Measurements from ENCODE around the gene MYCN. TPM values are rescaled to one million over a fixed set of nuclear protein-coding genes. Genes with fewer than 3 reads are reported as not detected.

Gene MYCN
- total RNA-seq, 2 donors from 2014 or later, result 0.21 to 0.81 TPM

- no peaks in the 10 kb centered on the region for H3K27me3 ChIP-seq (replicated peaks; ENCODE audit: insufficient read depth)
- DNase-seq (ENCODE audit: low spot score) (no peak), ATAC-seq (ENCODE audit: insufficient number of reproducible peaks, low FRiP score, low read depth) (no peak)
- peaks cover 0 to 6% of the 10 kb centered on the region in 2 donors for H3K4me1 ChIP-seq (ENCODE audit: control insufficient read depth in 1 of 2, low read depth in 2 of 2)
- no peaks in the 10 kb centered on the region for H3K9me3 ChIP-seq
- TF ChIP-seq, protein P1, sequence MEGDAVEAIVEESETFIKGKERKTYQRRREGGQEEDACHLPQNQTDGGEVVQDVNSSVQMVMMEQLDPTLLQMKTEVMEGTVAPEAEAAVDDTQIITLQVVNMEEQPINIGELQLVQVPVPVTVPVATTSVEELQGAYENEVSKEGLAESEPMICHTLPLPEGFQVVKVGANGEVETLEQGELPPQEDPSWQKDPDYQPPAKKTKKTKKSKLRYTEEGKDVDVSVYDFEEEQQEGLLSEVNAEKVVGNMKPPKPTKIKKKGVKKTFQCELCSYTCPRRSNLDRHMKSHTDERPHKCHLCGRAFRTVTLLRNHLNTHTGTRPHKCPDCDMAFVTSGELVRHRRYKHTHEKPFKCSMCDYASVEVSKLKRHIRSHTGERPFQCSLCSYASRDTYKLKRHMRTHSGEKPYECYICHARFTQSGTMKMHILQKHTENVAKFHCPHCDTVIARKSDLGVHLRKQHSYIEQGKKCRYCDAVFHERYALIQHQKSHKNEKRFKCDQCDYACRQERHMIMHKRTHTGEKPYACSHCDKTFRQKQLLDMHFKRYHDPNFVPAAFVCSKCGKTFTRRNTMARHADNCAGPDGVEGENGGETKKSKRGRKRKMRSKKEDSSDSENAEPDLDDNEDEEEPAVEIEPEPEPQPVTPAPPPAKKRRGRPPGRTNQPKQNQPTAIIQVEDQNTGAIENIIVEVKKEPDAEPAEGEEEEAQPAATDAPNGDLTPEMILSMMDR (IDR thresholded peaks at IDR 0.05), result no peak
- H3K27ac ChIP-seq, result no peak overlapping the region
- H3K36me3 ChIP-seq, result no peaks in the 10 kb centered on the region
- no peak overlapping the region for H3K4me3 ChIP-seq
Measured at GRCh38 chr2:15982285-15983044, 42.1 kb downstream of the MYCN start.

GRCh38 chr2:15983496-15983895 is 43.1 kb downstream of the MYCN start:
- TF ChIP-seq, protein P1 (IDR thresholded peaks at IDR 0.05), result no peak
- Histone ChIP-seq H3K9me3 (no peaks in the 10 kb centered on the region), H3K27me3 (replicated peaks; ENCODE audit: insufficient read depth) (no peaks in the 10 kb centered on the region), H3K4me3 (no peak overlapping the region), H3K27ac (no peak overlapping the region), H3K36me3 (no peaks in the 10 kb centered on the region), H3K4me1 (ENCODE audit: control insufficient read depth in 1 of 2, low read depth in 2 of 2) (peaks cover 0 to 6% of the 10 kb centered on the region in 2 donors)
- ATAC-seq (ENCODE audit: insufficient number of reproducible peaks, low FRiP score, low read depth), result no peak
- DNase-seq (ENCODE audit: low spot score), result no peak

- H3K27ac ChIP-seq, result no peak overlapping the region
- no peaks in the 10 kb centered on the region for H3K36me3 ChIP-seq
Measured at GRCh38 chr2:15984368-15985255, 44.3 kb downstream of the MYCN start.

DNA sequence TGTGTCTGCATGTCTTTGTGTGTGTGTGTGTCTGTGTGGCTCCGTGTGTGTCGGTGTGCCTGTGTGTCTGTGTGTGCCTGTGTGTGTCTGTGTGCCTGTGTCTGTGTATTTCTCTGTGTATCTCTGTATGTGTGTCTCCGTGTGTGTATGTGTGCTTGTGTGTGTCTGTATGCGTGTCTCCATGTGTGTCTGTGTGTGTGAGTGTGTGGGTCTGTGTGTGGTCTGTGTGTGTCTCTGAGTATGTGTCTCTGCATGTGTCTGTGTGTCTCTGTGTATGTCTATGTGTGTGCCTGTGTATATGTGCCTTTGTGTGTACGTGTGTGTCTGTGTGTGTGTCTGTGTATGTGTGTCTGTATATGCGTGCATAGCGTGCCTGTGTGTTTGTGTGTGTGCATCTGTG is 45.2 kb downstream of the MYCN start:
- Histone ChIP-seq H3K9me3 (no peaks in the 10 kb centered on the region), H3K36me3 (no peaks in the 10 kb centered on the region), H3K27me3 (replicated peaks; ENCODE audit: insufficient read depth) (no peaks in the 10 kb centered on the region), H3K27ac (no peak overlapping the region), H3K4me1 (ENCODE audit: control insufficient read depth in 1 of 2, low read depth in 2 of 2) (peaks cover 0 to 6% of the 10 kb centered on the region in 2 donors), H3K4me3 (no peak overlapping the region)
- TF ChIP-seq, protein P1 (IDR thresholded peaks at IDR 0.05), result no peak
- ATAC-seq (ENCODE audit: insufficient number of reproducible peaks, low FRiP score, low read depth) (no peak), DNase-seq (ENCODE audit: low spot score) (no peak)

More at GRCh38 chr2:15984368-15985255, 44.3 kb downstream of the MYCN start:
- ATAC-seq (ENCODE audit: insufficient number of reproducible peaks, low FRiP score, low read depth) (no peak), DNase-seq (ENCODE audit: low spot score) (no peak)
- peaks cover 0 to 6% of the 10 kb centered on the region in 2 donors for H3K4me1 ChIP-seq (ENCODE audit: control insufficient read depth in 1 of 2, low read depth in 2 of 2)
- H3K4me3 ChIP-seq, result no peak overlapping the region
- H3K9me3 ChIP-seq, result no peaks in the 10 kb centered on the region
- TF ChIP-seq, protein P1 (IDR thresholded peaks at IDR 0.05), result no peak
- no peaks in the 10 kb centered on the region for H3K27me3 ChIP-seq (replicated peaks; ENCODE audit: insufficient read depth)

DNA sequence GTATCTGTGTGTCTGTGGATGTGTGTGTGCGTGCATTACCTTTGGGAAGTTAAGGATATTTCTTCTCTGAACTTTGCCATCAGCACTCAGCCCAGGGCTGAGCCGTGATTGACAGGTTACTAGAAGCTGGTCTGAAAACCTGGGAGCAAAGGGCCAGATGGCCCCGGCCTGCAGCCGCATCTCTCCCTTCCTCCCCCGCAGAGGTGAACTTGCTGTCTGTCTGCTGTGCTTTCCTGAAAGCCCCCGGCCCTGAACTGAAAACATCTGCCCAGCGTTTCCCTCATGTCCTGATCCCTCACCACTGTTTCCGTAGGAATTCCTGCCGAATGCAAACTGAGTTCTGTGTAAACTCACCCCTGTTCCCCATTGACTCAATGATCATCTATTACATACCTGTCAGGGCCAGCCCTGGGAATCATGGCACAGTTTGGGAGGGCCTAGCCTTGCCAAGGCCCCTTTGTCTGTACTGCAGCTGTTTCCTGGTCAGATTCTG is 45.8 kb downstream of the MYCN start:
- Histone ChIP-seq H3K4me3 (no peak overlapping the region), H3K27ac (no peak overlapping the region), H3K36me3 (no peaks in the 10 kb centered on the region), H3K9me3 (no peaks in the 10 kb centered on the region), H3K27me3 (replicated peaks; ENCODE audit: insufficient read depth) (no peaks in the 10 kb centered on the region), H3K4me1 (ENCODE audit: control insufficient read depth in 1 of 2, low read depth in 2 of 2) (peaks cover 0 to 6% of the 10 kb centered on the region in 2 donors)
- DNase-seq (ENCODE audit: low spot score) (no peak), ATAC-seq (ENCODE audit: insufficient number of reproducible peaks, low FRiP score, low read depth) (no peak)
- TF ChIP-seq, protein P1 (IDR thresholded peaks at IDR 0.05), result no peak
